ENCODE results near the gene PVALB.

The PVALB gene

GRCh38 chr22:36772451-36772850, 44.4 kb downstream of the PVALB start:
- no peak for DNase-seq (ENCODE audit: low read depth)

- DNase-seq (ENCODE audit: low read depth), result no peak
Observed at GRCh38 chr22:36771356-36772063, 45.3 kb downstream of the PVALB start.

- no peak for DNase-seq (ENCODE audit: low read depth)
Observed at GRCh38 chr22:36770513-36771231, 46.2 kb downstream of the PVALB start.

- no peak for DNase-seq (ENCODE audit: low read depth)
Observed at GRCh38 chr22:36769541-36770512, 47.0 kb downstream of the PVALB start.

GRCh38 chr22:36768616-36769015, 48.2 kb downstream of the PVALB start:
- no peak for DNase-seq (ENCODE audit: low read depth)

GRCh38 chr22:36768141-36768540, 48.7 kb downstream of the PVALB start:
- no peak for DNase-seq (ENCODE audit: low read depth)

GRCh38 chr22:36767035-36767775, 49.6 kb downstream of the PVALB start:
- DNase-seq (ENCODE audit: low read depth), result no peak

- no peak for DNase-seq (ENCODE audit: low read depth)
Observed at GRCh38 chr22:36765943-36766450, 50.8 kb downstream of the PVALB start.

GRCh38 chr22:36765131-36765942, 51.5 kb downstream of the PVALB start:
- DNase-seq (ENCODE audit: low read depth), result no peak

- DNase-seq (ENCODE audit: low read depth), result no peak
Observed at GRCh38 chr22:36764641-36765040, 52.2 kb downstream of the PVALB start.

GRCh38 chr22:36764060-36764459, 52.8 kb downstream of the PVALB start:
- DNase-seq (ENCODE audit: low read depth), result no peak

GRCh38 chr22:36763576-36763975, 53.3 kb downstream of the PVALB start:
- DNase-seq (ENCODE audit: low read depth), result no peak

- no peak for DNase-seq (ENCODE audit: low read depth)
Observed at GRCh38 chr22:36762687-36763260, 54.1 kb downstream of the PVALB start.

GRCh38 chr22:36761553-36762240, 55.1 kb downstream of the PVALB start:
- no peak for DNase-seq (ENCODE audit: low read depth)

GRCh38 chr22:36760786-36761185, 56.0 kb downstream of the PVALB start:
- no peak for DNase-seq (ENCODE audit: low read depth)

- DNase-seq (ENCODE audit: low read depth), result no peak
Observed at GRCh38 chr22:36759481-36760159, 57.2 kb downstream of the PVALB start.

- no peak for DNase-seq (ENCODE audit: low read depth)
Observed at GRCh38 chr22:36758792-36759271, 58.0 kb downstream of the PVALB start.

GRCh38 chr22:36757668-36758211, 59.1 kb downstream of the PVALB start:
- no peak for DNase-seq (ENCODE audit: low read depth)
